Measurements from ENCODE around the gene SLC43A1.
A peak's percentile ranks its signal among the peaks of the same experiment; 100 is the strongest.

SLC43A1 gene

DNA sequence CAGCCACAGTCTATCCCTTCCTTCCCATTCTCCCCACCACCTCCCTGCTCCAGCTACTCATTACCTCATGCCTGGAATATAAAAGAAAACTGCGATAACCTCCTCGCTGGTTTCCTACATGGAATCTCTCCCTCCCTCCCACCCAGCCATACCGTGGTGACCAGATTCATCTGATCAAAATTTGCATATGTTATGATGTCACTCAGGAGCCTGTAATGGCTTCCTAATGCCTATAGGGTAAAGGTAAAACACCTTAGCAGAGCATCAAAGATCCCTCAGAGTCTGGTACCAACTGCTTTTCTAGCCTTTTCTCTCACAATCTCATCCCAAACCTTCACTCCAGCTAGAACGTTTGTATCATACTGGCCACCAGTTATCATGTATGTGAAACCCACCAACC lies 35.6 kb downstream of the SLC43A1 start:
- no peak for DNase-seq (ENCODE audit: low read depth, low spot score)

- DNase-seq (ENCODE audit: low read depth, low spot score): no peak
These were observed 36.4 kb downstream of the SLC43A1 start for GRCh38 chr11:57479021-57479663.

DNA sequence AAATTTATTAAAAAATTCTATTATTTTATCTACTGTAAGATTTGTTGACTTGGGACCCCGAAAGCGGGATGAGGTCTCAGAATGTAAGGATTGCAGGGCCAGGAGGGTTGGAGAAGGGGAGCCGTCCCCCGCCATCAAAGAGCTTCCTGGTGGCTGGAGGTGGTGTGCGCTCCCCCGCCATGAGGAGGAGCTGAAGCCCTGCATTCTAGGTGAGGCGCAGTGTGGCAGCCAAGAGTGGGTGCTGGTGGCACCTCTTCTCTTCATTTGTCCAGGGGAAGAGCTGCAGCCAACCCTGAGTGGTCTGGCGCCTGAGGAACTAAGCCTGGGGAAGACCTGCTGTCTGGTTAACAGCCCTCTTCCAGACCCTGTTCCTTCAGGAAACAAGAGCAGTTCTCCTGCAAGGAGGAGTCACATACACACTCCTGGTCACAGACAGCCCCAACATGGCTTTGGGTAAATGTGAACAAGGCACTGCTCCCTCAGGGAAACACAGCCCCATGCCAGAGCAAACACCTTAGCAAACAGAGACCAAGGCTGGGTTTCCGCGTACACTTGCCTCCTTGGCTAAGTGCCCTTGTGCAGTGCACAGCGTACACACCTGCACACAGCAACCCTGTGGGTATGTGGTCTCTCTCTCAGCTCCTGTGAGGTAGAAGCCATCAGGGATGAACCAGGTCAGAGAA lies 37.9 kb downstream of the SLC43A1 start:
- no peak for DNase-seq (ENCODE audit: low read depth, low spot score)

- DNase-seq (ENCODE audit: low read depth, low spot score): peak; percentile 50
These were observed 38.6 kb downstream of the SLC43A1 start for GRCh38 chr11:57476757-57477506.

GRCh38 chr11:57476047-57476756 lies 39.3 kb downstream of the SLC43A1 start:
- peak; percentile 54 for DNase-seq (ENCODE audit: low read depth, low spot score)

GRCh38 chr11:57475671-57476046 lies 39.8 kb downstream of the SLC43A1 start:
- no peak for DNase-seq (ENCODE audit: low read depth, low spot score)

GRCh38 chr11:57475191-57475590 lies 40.3 kb downstream of the SLC43A1 start:
- no peak for DNase-seq (ENCODE audit: low read depth, low spot score)

- DNase-seq (ENCODE audit: low read depth, low spot score): no peak
These were observed 40.7 kb downstream of the SLC43A1 start for GRCh38 chr11:57474803-57475115.

GRCh38 chr11:57474017-57474802 lies 41.3 kb downstream of the SLC43A1 start:
- DNase-seq (ENCODE audit: low read depth, low spot score): no peak

DNA sequence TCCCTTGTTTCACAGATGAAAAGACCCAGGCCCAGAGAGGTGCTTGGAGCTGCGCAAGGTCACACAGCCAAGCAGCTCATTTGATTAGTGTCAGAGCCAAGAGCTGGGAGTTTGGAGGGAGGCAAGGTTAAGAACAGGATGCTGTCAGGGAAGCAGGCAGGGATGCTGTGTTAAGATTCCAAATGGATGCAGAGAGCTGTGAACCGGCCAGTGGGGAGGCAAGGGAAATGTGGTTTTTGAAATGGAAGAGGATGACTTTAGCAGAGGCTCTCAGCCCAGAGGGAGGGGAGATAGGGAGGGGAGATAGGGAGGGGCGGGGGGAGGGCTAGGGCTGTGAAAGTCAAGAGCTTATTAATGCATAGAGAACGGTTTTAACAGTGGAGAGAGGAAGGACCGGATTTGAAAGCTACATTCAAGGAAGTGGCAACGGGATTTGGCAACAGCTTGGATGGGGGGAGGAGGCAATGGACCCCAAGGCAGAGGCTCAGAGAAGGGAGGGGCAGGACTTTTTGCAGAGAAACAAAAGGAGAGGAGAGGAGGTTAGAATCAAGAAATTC lies 42.1 kb downstream of the SLC43A1 start:
- no peak for DNase-seq (ENCODE audit: low read depth, low spot score)

- no peak for DNase-seq (ENCODE audit: low read depth, low spot score)
These were observed 44.0 kb downstream of the SLC43A1 start for GRCh38 chr11:57471496-57471895.

DNA sequence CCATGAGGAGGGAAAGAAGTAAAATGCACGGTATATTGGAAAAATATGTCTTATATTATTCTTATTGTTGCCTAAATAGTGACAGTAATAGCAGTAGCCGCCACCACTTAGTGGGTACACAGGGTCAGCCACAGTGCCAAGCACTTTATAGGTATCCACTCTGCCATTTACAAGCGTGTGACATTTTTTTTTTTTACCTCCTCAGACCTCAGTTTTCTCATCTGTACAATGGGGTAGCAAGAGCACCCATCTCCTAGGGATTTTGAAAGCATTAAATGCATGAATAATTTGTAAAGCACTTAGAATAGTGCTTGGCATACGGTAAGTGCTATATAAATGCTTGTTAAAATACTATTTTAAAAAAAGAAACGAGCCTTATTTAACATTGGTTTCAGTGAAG lies 46.2 kb downstream of the SLC43A1 start:
- DNase-seq (ENCODE audit: low read depth, low spot score): no peak

DNA sequence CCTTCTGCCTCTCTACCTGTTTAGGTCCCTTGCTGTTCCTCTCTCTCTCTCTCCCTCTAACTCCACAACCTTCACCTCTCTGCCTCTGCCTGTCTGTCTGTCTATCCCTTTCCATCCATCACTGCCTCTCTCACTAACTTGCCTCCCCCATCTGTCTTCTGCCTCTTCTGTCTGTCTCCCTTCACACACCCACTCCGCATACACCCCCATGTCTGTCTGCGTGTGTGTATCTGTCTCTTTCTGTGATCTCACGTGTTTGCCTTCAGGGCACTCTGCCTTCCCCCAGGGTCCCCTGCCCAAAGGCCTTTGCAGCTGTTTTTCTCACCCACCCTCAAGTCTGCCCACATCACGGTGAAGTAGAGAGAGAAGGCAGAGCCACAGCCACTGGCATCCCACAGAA lies 47.2 kb downstream of the SLC43A1 start:
- DNase-seq (ENCODE audit: low read depth, low spot score): no peak

DNA sequence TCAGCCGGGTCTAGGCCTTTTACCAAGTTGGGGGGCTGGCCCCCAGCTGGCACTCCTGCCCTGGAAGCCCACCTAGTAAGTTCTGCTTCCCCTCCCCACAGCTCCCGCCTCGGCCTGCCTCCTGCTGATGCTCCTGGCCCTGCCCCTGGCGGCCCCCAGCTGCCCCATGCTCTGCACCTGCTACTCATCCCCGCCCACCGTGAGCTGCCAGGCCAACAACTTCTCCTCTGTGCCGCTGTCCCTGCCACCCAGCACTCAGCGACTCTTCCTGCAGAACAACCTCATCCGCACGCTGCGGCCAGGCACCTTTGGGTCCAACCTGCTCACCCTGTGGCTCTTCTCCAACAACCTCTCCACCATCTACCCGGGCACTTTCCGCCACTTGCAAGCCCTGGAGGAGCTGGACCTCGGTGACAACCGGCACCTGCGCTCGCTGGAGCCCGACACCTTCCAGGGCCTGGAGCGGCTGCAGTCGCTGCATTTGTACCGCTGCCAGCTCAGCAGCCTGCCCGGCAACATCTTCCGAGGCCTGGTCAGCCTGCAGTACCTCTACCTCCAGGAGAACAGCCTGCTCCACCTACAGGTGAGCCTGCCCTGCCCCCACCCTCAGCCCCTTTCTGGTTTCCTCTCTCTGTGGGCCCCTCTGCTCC lies 47.9 kb downstream of the SLC43A1 start:
- no peak for DNase-seq (ENCODE audit: low read depth, low spot score)

GRCh38 chr11:57466680-57467079 lies 48.8 kb downstream of the SLC43A1 start:
- DNase-seq (ENCODE audit: low read depth, low spot score): no peak

DNA sequence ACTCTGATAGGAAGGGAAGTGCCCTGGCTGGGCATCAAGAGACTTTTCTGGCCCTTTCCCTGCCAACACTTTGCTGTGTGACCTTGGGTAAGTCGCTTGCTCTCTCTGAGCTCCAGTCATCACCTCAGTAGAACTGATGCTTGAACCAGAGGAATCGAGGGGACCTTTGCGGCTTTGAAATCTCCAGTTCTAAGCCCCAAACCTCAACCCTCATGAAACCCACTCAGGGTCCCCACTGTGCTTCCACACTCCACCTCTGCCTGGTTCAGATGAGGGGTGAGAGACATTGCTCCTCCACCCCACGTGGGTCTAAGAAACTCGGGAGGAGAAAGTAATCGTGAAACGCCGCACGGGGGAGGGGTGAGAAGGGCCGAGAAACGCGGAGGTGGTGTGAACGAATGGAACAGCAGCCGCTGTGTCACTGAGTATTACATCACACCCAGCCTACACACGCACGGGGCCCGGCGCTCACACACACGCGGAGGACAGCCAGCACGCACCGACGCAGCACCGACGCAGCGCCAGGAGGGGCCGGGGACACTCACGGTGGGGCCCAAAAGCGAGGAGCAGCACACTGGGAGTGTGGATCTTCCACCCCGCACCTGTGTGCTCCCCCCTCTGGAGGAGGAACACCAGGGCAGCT lies 50.8 kb downstream of the SLC43A1 start:
- no peak for DNase-seq (ENCODE audit: low read depth, low spot score)

DNA sequence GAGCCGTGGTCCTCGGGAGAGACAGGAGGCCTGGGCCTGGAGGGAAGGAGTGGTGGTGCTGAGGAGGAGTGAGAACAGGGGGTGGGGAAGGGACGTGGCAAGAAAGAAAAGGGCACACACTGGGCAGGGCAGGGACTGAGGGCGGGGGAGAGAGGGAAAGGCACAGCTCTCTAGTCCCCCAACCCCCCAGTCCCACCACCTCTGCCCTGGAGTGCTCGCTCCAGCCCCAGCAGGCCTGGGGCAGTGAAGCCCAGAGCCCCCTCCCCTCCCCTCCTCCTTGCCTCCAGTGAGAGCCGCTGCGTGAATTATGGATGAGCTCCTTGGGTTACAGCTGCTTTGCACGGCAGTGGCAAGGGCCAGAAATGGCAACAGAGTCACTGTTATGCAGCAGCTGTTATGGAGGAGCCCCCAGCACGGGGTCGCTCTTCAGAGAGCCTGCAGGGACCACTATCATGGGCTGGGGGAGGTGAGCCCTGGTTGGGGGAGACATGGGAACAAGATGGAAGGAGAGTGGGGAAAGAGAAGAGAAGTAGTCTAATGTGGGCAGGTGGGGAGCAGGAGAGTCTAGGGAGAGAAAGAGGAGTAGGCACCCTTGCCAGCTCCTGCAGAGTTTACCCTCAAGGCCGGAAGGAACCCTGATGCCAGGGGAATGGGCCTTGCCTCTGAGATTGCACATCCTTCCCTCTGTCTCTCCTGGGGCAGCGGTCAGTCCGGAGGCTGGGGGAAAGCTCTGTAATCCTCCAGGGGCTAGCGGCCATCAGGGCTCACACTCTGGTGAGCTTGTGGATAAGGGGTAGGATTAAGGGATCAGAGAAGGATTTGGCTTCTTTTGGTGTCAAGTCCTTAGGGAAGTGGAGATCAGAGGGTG lies 51.6 kb downstream of the SLC43A1 start:
- peak; percentile 42 for DNase-seq (ENCODE audit: low read depth, low spot score)

DNA sequence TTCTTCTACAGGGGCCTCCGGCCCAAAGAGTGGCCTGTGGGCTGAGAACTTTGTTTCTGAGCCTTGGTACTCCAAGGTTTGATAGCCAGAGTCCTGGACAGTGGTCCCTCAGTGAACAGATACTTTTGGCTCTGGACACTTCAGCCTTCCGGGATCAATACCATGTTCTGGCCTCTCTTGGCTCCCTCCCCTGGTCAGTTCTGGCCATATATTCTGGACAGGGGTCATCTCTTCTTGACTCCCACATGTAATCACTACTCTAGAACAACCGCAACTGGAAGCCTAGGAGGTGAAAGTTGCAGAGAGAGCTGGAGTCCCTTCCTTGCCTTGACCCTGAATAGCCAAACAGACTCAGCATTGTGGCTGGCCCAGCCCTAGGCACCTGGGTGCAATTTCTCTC lies 52.9 kb downstream of the SLC43A1 start:
- no peak for DNase-seq (ENCODE audit: low read depth, low spot score)

DNA sequence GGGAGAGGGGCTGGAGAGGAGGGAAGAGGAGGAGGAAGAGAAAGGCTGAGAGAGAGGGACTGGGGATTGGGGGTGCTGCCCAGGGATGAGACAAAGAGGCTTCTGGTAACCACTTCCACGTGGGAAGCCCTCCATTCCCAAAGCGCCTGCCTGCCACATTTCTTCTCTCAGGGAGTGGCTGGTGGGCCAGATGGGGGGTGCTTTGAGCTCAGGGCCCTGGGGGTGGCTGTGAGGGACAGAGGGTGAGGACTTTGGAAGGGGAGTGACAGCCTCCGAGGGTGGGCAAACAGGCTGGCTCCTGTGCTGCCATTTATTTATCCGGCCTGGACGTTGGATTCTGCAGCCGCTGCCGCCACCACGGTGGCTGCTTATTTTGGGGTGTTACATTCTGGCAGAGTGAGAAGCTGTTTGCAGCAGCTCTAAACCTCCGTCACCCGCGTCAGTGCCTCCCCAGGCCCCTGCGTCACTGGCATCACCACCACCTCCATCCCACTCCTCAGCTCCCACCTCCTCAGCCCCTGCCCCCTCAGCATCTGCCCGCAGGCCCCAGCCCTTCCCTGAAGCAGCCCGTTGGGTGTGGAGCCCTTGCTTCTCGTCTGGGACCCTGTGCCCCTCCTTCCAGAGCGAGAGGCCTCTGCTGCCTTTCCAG lies 53.5 kb downstream of the SLC43A1 start:
- no peak for DNase-seq (ENCODE audit: low read depth, low spot score)
